K562 (cell line): Measurements from ENCODE around the gene RAI14. TPM values are rescaled to one million over a fixed set of nuclear protein-coding genes. Genes with fewer than 3 reads are reported as not detected.

Source experiments
- ATAC-seq: fragments of 200-7000 bp; cut with Tn5 transposase; 3 replicates; pipeline ENCODE4 v1.9.1; 2020; ENCODE audit warnings: moderate library complexity
- BruUV-seq: library from RNA; stranded (reverse); fragments of 400-500 nt; replicated peaks from 2 replicates; lab custom pipeline; 2021; lab: Mats Ljungman, UMichigan
- CTCF ChIA-PET: fragments of 300-600 bp; formaldehyde crosslinking; extraction: SDS; loops from one replicate; lab custom pipeline; 2021; ENCODE audit warnings: low intra/inter-chr PET ratio; lab: Yijun Ruan, JAX
- POLR2A ChIA-PET: fragments of 300-600, 350-650 bp; sonication (Branson Sonifier 250); formaldehyde crosslinking; extraction: SDS; loops from one replicate; lab custom pipeline; 2021; ENCODE audit warnings: antibody characterized with exemption, inconsistent platforms; lab: Yijun Ruan, JAX
- DNase-seq, 4 experiments: peaks; one replicate each; pipeline versions ENCODE4 v3.0.0 to v3.0.0-alpha.2; 2011 to 2018; ENCODE audit warnings: low spot score in 3 of 4, mixed read lengths in 3 of 4; ENCODE audit errors: extremely low read depth in 1 of 4
- FAIRE-seq: peaks from 2 replicates; lab custom pipeline; 2011; peaks lifted over from hg19 to GRCh38; lab: Jason Lieb, UNC
- H2AFZ ChIP-seq: 2 replicates; pipeline ENCODE4 v1.6.0; 2011; ENCODE audit warnings: low read depth, low read length, control low read depth, inconsistent platforms
- H3K27ac ChIP-seq: fragments of 200-600 bp; 3 replicates; pipeline ENCODE4 v1.8.0; 2011; ENCODE audit warnings: low read depth, mild to moderate bottlenecking, control low read depth, inconsistent platforms, low read length, moderate library complexity, mixed read lengths; ENCODE audit errors: extremely low read depth
- H3K27me3 ChIP-seq, 2 experiments: fragments of 300-600 bp in 1 of 2; 2 replicates in 1 of 2; 3 replicates in 1 of 2; pipeline versions ENCODE4 v1.6.0 to v1.8.0; 2011; ENCODE audit warnings: inconsistent platforms in 2 of 2, low read length in 2 of 2, mild to moderate bottlenecking in 1 of 2, mixed read lengths in 1 of 2, moderate library complexity in 1 of 2; ENCODE audit not compliant: control insufficient read depth in 2 of 2, insufficient read depth in 2 of 2
- H3K36me3 ChIP-seq: fragments of 300-600 bp; 3 replicates; pipeline ENCODE4 v1.8.0; 2011; ENCODE audit warnings: mild to moderate bottlenecking, low read length, inconsistent platforms; ENCODE audit not compliant: control insufficient read depth, insufficient read depth
- H3K4me1 ChIP-seq, 2 experiments: fragments of 200-600 bp in 1 of 2; replicated peaks in 1 of 2; 2 replicates in 1 of 2; 3 replicates in 1 of 2; pipeline versions ENCODE4 v1.5.1 to v1.8.0; 2011; ENCODE audit warnings: inconsistent platforms in 2 of 2, low read length in 2 of 2, mild to moderate bottlenecking in 1 of 2, mixed read lengths in 1 of 2, moderate library complexity in 1 of 2; ENCODE audit not compliant: control insufficient read depth in 2 of 2, insufficient read depth in 2 of 2
- H3K4me2 ChIP-seq: 2 replicates; pipeline ENCODE4 v1.6.1; 2011; ENCODE audit warnings: low read length, control low read depth, inconsistent platforms, mixed read lengths; ENCODE audit not compliant: insufficient read depth
- H3K4me3 ChIP-seq: fragments of 200-600 bp; sonication (generic), shearing (Covaris generic); 2 replicates; pipeline ENCODE4 v1.5.1; 2016; ENCODE audit warnings: control low read depth, inconsistent platforms
- H3K79me2 ChIP-seq: fragments of 200-600 bp; 3 replicates; pipeline ENCODE4 v1.8.0; 2011; ENCODE audit warnings: low read length, inconsistent platforms; ENCODE audit not compliant: control insufficient read depth, insufficient read depth
- H3K9ac ChIP-seq, 2 experiments: 2 replicates each; pipeline versions ENCODE4 v1.6.0 to v1.6.1; 2011; ENCODE audit warnings: low read depth in 2 of 2, low read length in 2 of 2, control low read depth in 1 of 2, inconsistent platforms in 1 of 2, mild to moderate bottlenecking in 1 of 2, mixed read lengths in 1 of 2; ENCODE audit not compliant: insufficient read depth in 1 of 2
- H3K9me1 ChIP-seq: one replicate; pipeline ENCODE4 v1.6.0; 2011; ENCODE audit warnings: inconsistent platforms, mild to moderate bottlenecking, low read length, moderate library complexity; ENCODE audit not compliant: control insufficient read depth, insufficient read depth
- H3K9me3 ChIP-seq: replicated peaks from 2 replicates; pipeline ENCODE4 v1.5.1; 2011; ENCODE audit warnings: low read depth, low read length, inconsistent platforms; ENCODE audit not compliant: control insufficient read depth, insufficient read depth
- H4K20me1 ChIP-seq: replicated peaks from 2 replicates; pipeline ENCODE4 v1.6.1; 2011; ENCODE audit warnings: low read length, inconsistent platforms, mixed read lengths; ENCODE audit not compliant: control insufficient read depth, insufficient read depth
- CCNT2 ChIP-seq: IDR thresholded peaks from 2 replicates; pipeline ENCODE4 v1.6.1; 2011; ENCODE audit warnings: borderline replicate concordance, low read depth, mild to moderate bottlenecking, moderate library complexity, mixed read lengths, low read length; ENCODE audit not compliant: insufficient read length; ENCODE audit errors: extremely low read depth
- CXXC5 ChIP-seq: fragments of 250-450 bp; sonication (Bioruptor Pico); IDR thresholded peaks from 2 replicates; pipeline ENCODE4 v1.8.0; 2022; ENCODE audit warnings: inconsistent platforms, mild to moderate bottlenecking, moderate library complexity
- ESRRB ChIP-seq: fragments of 250-450 bp; sonication (Bioruptor Pico); IDR thresholded peaks from 2 replicates; pipeline ENCODE4 v1.5.0; 2020; ENCODE audit warnings: mild to moderate bottlenecking, moderate library complexity, borderline replicate concordance
- FOXJ2 ChIP-seq: fragments of 200-800 bp; sonication (Bioruptor generic); IDR thresholded peaks from 2 replicates; pipeline ENCODE4 v1.6.1; 2016; ENCODE audit warnings: missing genetic modification characterization, missing compliant biosample characterization
- KHSRP ChIP-seq: fragments of 450-650 bp; IDR thresholded peaks from 2 replicates; pipeline ENCODE4 v1.6.1; 2017
- MAFG ChIP-seq: fragments of 450-650 bp; conservative IDR thresholded peaks from 2 replicates; pipeline ENCODE4 v1.6.1; 2016; ENCODE audit warnings: missing genetic modification characterization, missing compliant biosample characterization
- NCOA2 ChIP-seq, 2 experiments: fragments of 450-650 bp; IDR thresholded peaks; 2 replicates each; pipeline ENCODE4 v1.6.1; 2018; ENCODE audit warnings: mild to moderate bottlenecking in 2 of 2, moderate library complexity in 1 of 2; ENCODE audit not compliant: partially characterized antibody in 2 of 2
- NFXL1 ChIP-seq: fragments of 450-650 bp; formaldehyde crosslinking; IDR thresholded peaks from 2 replicates; pipeline ENCODE4 v1.4.0; 2021; ENCODE audit warnings: mild to moderate bottlenecking
- PTTG1 ChIP-seq: fragments of 450-650 bp; IDR thresholded peaks from 2 replicates; pipeline ENCODE4 v1.6.1; 2016; ENCODE audit warnings: low read depth, mild to moderate bottlenecking, missing genetic modification characterization, missing compliant biosample characterization
- TAF15 ChIP-seq: fragments of 200-400 bp; formaldehyde crosslinking; IDR thresholded peaks from 2 replicates; pipeline ENCODE4 v1.6.1; 2017; ENCODE audit warnings: mild to moderate bottlenecking, low read depth, low read length, moderate library complexity
- TCF3 ChIP-seq: sonication (generic); formaldehyde crosslinking; IDR thresholded peaks from 2 replicates; pipeline ENCODE4 v1.4.0; 2020; ENCODE audit warnings: mild to moderate bottlenecking, missing genetic modification reagents
- TCFL5 ChIP-seq: fragments of 250-450 bp; sonication (Bioruptor Pico); conservative IDR thresholded peaks from 2 replicates; pipeline ENCODE4 v1.6.1; 2021; ENCODE audit warnings: mild to moderate bottlenecking, moderate library complexity, matching md5 sums
- WHSC1 ChIP-seq: IDR thresholded peaks from one replicate; pipeline ENCODE4 v1.6.1; 2012; ENCODE audit warnings: low read length, control low read depth, inconsistent platforms
- ZNF24 ChIP-seq: fragments of 450-650 bp; IDR thresholded peaks from 2 replicates; pipeline ENCODE4 v1.6.1; 2016
- ZNF263 ChIP-seq: sonication (generic); formaldehyde crosslinking; IDR thresholded peaks from 2 replicates; pipeline ENCODE4 v1.8.0; 2022; ENCODE audit warnings: mild to moderate bottlenecking, missing genetic modification reagents, borderline replicate concordance
- ZNF354B ChIP-seq: fragments of 250-450 bp; sonication (Bioruptor Pico); IDR thresholded peaks from 2 replicates; pipeline ENCODE4 v1.4.0; 2020
- ZNF586 ChIP-seq: fragments of 450-650 bp; formaldehyde crosslinking; conservative IDR thresholded peaks from 2 replicates; pipeline ENCODE4 v1.4.0; 2020; ENCODE audit warnings: mild to moderate bottlenecking, moderate library complexity
- WGBS: fragments of 100-300 bp; shearing (Covaris generic); methylation state at CpG from one replicate; pipeline ENCODE4 v1.1.6; 2016; ENCODE audit warnings: low coverage, mixed read lengths; ENCODE audit not compliant: insufficient coverage; ENCODE audit errors: missing lambda C conversion rate; 5-methylcytosine and 5-hydroxymethylcytosine counted together
- in situ Hi-C: fragments of 300-500 bp; cut with MboI; formaldehyde crosslinking; loops from 4 replicates; pipeline ENCODE4 v1.15.0; 2018; ENCODE audit warnings: inconsistent platforms, mixed read lengths
- intact Hi-C: fragments of 100-400 bp; cut with micrococcal nuclease; formaldehyde crosslinking; loops from 2 replicates; pipeline ENCODE4 v1.14.2; 2022
- polyA plus RNA-seq, 8 experiments: library from polyadenylated mRNA; depleted of rRNA in 4 of 8; stranded (reverse) in 5 of 8; unstranded in 3 of 8; fragments of >200 nt; fragmentation: Nextera tagmentation in 2 of 8; fragmentation: Illumina TruSeq in 1 of 8; extraction: Ambion mirVana in 2 of 8; extraction: Trizol in 1 of 8; gene quantifications; 2 replicates each; pipeline versions ENCODE4 v1.2.1 to v1.2.3, GENCODE V29; 2011 to 2014; ENCODE audit warnings: inconsistent platforms in 1 of 8, missing spikeins in 1 of 8
- total RNA-seq, 7 experiments: library from RNA; depleted of rRNA in 6 of 7; stranded (reverse); fragments of >200 nt in 6 of 7; fragmentation: Illumina TruSeq in 2 of 7; extraction: Trizol in 2 of 7; gene quantifications; 2 replicates each; pipeline versions ENCODE4 v1.2.1 to v1.2.3, GENCODE V29; 2011 to 2021; ENCODE audit warnings: low replicate concordance in 1 of 7
- TF ChIP-seq, protein P1 (sequence below): fragments of 450-650 bp; IDR thresholded peaks from 2 replicates; pipeline ENCODE4 v1.6.1; 2018; ENCODE audit warnings: mild to moderate bottlenecking, low read depth; ENCODE audit not compliant: partially characterized antibody
- TF ChIP-seq, protein P2 (sequence below): sonication (generic); IDR thresholded peaks from 2 replicates; pipeline ENCODE4 v1.6.1; 2016

Gene RAI14
- total and polyA plus RNA-seq, 9 of the 15 experiments (the other 6 are each of a cell fraction or from before 2014, with no cell fraction given): 11.3 to 82.5 (median 34.8) TPM

DNA sequence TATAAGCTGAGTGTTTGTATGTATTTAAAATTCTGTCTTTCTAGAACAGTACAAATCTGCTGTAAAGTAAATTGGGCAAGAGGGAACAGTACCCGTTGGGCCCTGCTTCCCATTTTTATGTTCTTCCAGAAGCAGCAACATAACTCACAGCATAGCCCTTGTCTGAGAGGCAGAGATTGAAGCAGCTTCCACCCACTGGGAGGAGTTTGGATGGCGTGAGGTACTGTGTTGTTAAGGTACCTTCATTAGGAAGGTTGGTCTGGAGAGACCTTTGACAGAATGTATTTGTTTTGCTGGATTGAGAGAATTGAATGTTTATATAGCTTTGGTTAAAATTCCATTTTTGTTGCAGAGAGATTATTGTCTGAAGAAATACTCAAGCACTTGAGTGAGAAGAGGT, 24.8 kb downstream of the RAI14 start:
- peaks cover 7 to 16% of the 10 kb centered on the region in 2 experiments for H3K4me1 ChIP-seq
- H3K9me1 ChIP-seq: no peaks in the 10 kb centered on the region
- H3K9me3 ChIP-seq: no peaks in the 10 kb centered on the region
- intact Hi-C loops (no loop called here), in situ Hi-C loops (no loop called here)
- DNase-seq (no peak), ATAC-seq (no peak; the same call in 2 of the 3 replicates), FAIRE-seq (no peak)
- no peaks in the 10 kb centered on the region for H3K27me3 ChIP-seq
- no peak overlapping the region for H2AFZ ChIP-seq
- POLR2A ChIA-PET: interaction anchor here (2.3 kb wide), 1 partner anchor 17 kb away, joined by 7 read pairs; no protein-coding TSS in a partner anchor
- TF ChIP-seq KHSRP (no peak), ZNF24 (no peak), PTTG1 (tag) (no peak), TCF3 (no peak), FOXJ2 (tag) (no peak), TAF15 (no peak), CXXC5 (CRISPR knock-in tag) (no peak), NFXL1 (no peak), WHSC1 (no peak), ZNF354B (CRISPR knock-in tag) (no peak), ZNF263 (CRISPR knock-in tag) (no peak), TCFL5 (CRISPR knock-in tag) (no peak), ESRRB (CRISPR knock-in tag) (no peak), MAFG (tag) (no peak), ZNF586 (CRISPR knock-in tag) (no peak), NCOA2 (IDR thresholded peaks at IDR 0.05; ENCODE audit: partially characterized antibody in 2 of 2) (no peak), CCNT2 (no peak)
- TF ChIP-seq, protein P1, sequence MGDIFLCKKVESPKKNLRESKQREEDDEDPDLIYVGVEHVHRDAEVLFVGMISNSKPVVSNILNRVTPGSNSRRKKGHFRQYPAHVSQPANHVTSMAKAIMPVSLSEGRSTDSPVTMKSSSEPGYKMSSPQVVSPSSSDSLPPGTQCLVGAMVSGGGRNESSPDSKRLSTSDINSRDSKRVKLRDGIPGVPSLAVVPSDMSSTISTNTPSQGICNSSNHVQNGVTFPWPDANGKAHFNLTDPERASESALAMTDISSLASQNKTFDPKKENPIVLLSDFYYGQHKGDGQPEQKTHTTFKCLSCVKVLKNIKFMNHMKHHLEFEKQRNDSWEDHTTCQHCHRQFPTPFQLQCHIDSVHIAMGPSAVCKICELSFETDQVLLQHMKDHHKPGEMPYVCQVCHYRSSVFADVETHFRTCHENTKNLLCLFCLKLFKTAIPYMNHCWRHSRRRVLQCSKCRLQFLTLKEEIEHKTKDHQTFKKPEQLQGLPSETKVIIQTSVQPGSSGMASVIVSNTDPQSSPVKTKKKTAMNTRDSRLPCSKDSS: no peak
- TF ChIP-seq, protein P2, sequence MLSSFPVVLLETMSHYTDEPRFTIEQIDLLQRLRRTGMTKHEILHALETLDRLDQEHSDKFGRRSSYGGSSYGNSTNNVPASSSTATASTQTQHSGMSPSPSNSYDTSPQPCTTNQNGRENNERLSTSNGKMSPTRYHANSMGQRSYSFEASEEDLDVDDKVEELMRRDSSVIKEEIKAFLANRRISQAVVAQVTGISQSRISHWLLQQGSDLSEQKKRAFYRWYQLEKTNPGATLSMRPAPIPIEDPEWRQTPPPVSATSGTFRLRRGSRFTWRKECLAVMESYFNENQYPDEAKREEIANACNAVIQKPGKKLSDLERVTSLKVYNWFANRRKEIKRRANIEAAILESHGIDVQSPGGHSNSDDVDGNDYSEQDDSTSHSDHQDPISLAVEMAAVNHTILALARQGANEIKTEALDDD: no peak
- H3K27ac ChIP-seq: no peak overlapping the region
- no peak overlapping the region for H3K9ac ChIP-seq
- CTCF ChIA-PET: no interaction called here
- H4K20me1 ChIP-seq: no peaks in the 10 kb centered on the region
- H3K4me3 ChIP-seq: no peak overlapping the region
- H3K4me2 ChIP-seq: no peak overlapping the region
- H3K79me2 ChIP-seq: peaks cover 68% of the 10 kb centered on the region
- no TSS peak for BruUV-seq
- H3K36me3 ChIP-seq: no peaks in the 10 kb centered on the region; the same call in 2 of the 3 replicates
- 40% methylated on average over 2 of the region's 2 CpGs for WGBS
